Measurements from ENCODE around the gene SHB.

SHB gene

DNA sequence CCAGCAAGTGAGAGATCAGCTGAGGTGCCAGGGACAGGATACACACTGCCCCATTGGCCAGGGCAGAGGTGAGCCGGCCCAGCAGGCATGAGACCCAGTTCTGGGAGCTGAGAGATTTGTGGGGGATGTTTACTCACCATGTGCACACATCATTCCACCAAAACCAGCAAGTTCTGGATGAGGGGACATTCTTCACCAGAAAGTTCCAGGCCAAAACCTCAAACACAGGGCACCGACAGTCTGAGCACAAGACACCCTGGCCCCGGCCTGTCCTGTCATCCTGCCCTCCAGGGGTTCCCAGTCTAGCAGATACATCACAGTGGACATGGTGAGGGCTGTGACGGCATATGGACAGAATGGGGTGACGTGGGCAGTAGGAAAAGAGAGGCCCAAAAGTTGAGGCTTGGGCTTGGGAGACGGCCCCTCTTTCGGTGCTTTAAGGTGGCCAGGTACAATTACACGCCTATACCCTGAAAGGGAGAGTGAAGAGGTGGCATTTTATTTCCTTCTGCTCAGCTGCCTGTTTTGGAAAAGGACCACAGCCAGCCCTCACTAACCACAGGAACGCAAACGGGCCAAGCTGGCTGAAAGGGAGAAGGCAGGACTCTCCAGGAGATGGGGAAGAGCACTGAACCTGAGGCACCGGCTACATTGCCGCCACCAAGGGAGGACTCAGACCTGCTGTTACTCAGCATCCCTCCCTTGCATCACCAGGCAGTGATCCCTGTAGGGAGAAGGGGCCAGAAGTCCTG lies 64.0 kb downstream of the SHB start:
- DNase-seq, result no peak

- no peak for DNase-seq
Observed at GRCh38 chr9:38003946-38004808, 64.8 kb downstream of the SHB start.

GRCh38 chr9:38003230-38003629 lies 65.8 kb downstream of the SHB start:
- no peak for DNase-seq

DNA sequence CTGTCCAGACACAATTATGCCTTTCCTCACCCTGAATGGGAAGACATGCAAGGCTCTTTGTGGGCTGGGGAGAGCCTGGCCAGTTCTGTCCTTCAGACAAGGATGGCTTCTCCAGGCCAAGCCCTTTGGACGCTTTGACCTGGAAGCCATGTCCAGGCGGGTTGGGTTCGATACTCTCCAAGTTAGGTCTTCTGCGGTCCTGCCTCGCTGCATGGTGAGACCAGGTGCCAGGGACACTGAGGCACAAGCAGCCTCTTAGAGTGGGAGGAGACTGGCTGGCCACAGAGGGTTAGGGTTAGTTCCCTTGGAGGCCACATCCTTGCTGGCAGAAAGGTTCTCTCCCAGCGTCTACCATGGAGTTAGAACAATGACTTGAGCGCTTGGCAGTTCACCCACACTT lies 67.6 kb downstream of the SHB start:
- DNase-seq, result no peak

DNA sequence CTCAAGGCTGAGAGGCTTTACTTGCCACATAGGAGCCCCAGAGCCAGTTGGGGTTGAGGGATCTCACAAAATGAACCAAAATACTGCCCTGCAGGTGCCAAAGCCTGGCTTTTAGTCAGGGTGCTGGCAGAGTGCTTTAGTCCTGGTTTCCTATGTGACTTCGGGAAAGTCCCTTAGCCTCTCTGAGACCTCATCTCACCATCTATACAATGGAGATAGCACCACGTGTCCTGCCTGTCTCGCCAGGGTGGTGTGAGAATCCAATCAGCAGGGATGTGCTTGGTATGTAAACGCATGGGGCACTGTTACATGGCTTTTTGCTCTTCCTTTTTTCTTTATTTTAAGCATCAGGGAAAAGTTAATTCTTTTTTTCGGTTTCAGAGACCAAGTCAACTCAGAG lies 68.3 kb downstream of the SHB start:
- DNase-seq, result no peak

GRCh38 chr9:38000332-38000731 lies 68.7 kb downstream of the SHB start:
- no peak for DNase-seq

DNA sequence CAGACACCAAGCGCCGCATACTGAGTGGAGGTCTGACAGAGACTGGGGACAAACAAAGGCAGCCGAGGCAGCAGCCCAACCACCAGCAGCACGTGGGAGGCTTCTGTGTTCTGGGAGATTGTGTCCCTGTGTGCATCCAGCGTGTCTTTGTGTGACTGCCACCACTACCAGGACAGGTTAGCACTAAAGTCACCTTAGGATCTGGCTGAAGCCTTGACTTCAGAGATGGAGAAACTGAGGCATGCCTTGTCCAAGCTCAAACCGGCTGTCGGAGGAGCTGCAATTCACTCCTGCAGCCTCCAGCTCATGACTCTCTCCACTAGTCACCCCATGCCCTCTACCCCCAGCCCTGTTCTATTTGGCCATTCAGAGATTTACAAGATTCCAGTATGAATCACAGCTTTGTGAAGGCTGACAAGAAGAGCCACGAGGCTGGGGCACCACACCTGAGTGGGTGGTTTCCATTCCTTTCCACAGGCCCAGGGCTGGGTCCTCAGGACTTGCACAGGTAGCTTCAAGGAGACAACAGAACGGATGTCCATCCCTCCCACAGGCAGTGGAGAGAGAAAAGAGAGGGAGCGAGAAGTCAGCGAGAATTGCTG lies 69.3 kb downstream of the SHB start:
- no peak for DNase-seq

GRCh38 chr9:37998881-37999587 lies 70.0 kb downstream of the SHB start:
- DNase-seq, result no peak

GRCh38 chr9:37997636-37998374 lies 71.2 kb downstream of the SHB start:
- DNase-seq, result no peak

DNA sequence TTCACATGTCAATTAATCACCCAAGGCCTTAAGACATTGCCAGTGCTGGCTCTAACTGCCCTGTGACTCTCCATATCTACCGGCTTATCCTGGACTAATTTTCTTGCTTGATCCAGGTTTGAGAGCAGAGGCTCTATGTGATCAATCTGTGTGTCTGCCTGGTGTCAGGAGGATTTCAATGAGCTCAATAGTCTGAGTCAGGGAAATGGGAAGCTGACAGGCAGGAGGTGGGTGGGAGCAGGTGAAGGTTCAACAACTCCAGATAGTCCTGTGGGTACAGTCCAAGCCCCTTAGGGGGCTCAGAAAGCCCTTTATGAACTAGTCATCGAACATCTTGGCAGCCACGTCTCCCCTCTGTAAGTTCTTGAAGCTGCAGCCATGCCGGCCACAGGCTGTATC lies 72.2 kb downstream of the SHB start:
- DNase-seq, result no peak

DNA sequence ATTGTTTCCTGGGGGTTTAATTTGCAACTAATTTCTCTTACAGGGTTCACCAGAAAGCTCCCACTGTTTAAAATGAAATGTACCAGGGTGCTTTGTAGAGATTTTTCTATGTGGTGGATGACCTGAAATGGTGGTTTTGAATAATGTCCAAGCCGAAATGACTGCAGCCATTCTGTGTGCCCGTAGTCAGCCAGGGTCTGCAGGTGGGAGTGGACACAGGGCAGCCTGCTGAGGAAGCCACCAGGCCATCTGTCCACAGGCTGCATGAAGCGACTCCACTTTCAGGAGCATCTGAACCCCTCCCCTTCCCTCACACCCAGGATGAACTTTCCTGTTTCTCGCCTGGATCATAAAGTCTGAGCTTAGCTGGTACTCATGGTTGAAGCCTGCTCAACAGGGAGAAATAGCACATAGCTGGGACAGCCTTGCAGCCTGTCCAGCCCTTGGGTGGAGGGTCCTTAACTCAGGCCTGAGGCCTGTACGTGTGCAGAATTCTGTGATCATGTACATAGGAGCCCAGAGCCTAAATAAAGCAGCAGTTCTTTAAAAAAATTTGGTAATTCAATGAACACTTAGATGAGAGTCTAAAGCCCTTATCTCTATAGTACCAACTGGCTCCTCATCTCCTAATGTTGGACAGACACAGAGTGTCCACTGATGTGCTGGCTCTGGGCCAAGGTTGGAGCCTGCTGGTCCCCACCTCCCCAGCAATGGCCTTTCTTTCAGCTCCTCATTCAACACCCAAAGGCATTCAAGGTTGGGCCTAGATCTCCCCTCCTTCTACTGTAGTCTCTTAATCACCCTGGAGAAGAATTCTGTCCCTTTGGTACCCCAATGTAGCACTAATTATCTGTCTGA lies 72.8 kb downstream of the SHB start:
- DNase-seq, result no peak

DNA sequence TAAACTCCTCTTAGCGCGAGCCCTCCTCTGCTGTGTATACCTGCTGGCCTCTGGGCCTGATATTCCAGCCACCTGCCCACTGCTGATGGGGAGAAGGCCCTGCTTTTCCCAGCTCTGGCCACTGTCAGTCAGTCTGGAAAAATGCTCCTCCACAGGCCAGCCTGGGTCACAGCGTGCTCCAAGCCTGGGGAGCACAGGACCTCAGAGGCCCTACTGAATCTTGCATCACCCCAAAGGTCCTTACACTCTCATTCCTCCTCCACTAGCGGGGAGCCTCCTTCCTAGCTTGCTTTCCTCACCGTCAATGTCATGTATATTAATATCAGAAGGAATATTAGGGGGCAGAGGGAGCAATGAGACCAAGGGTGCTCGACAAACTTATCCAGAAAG lies 73.7 kb downstream of the SHB start:
- DNase-seq, result no peak

- DNase-seq, result peak; percentile 72
Observed at GRCh38 chr9:37994639-37995347, 74.2 kb downstream of the SHB start.

DNA sequence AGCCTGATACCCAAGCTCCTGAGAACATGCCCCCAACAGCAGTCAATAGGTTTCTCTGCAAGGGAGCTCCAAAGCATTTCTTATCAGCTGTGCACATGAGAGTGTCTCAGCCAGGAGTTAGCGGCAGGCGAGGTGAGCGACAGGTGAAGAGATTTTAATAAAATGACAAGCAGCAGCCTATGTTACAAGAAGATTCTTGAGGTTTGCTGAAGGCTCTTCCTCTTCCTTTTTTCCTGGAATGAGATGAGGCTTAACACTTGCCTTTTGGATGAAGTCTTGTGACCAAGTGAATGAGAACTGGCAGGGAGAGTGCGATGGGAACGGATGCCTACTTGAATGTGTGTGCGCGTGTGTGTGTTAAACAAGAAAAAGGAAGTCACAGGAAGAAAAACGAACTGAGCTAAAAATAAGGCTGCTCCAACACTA lies 76.1 kb downstream of the SHB start:
- no peak for DNase-seq

GRCh38 chr9:37990404-37991015 lies 78.5 kb downstream of the SHB start:
- no peak for DNase-seq

GRCh38 chr9:37989701-37990100 lies 79.3 kb downstream of the SHB start:
- DNase-seq, result no peak

- DNase-seq, result no peak
Observed at GRCh38 chr9:37988602-37989001, 80.4 kb downstream of the SHB start.

- DNase-seq, result no peak
Observed at GRCh38 chr9:37988041-37988440, 81.0 kb downstream of the SHB start.

DNA sequence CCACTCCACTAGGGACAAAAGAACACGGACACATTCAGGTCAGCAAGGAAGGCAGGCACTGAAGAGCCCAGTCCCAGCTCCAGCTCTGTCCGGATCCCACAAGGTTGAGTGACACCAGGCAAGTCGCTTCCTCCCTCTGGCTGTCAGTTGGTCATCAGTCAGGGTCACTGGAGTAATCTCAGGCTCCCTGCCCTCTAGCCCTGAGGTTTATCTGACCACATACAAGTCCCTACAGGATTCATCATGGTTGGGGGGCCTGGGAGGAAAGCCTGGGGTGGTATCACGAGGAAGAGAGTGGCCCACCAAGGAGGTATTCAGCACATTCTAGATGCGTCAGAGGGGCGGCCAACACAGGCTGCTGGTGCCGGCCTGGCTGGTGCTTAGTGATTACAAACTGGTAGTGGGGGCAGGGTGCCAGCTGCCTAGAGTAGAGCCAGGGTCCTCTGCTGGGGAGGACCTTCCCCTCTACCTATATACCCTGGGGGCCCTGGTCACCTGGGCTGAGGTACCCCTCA lies 81.5 kb downstream of the SHB start:
- no peak for DNase-seq

GRCh38 chr9:37986771-37987258 lies 82.2 kb downstream of the SHB start:
- DNase-seq, result no peak
